ENCODE data around the gene C9orf72. TPM values are rescaled to one million over a fixed set of nuclear protein-coding genes. Genes with fewer than 3 reads are reported as not detected.
A peak's percentile ranks its signal among the peaks of the same experiment; 100 is the strongest.

Gene C9orf72
- total and polyA plus RNA-seq, 2 of the 8 experiments (the other 6 are each of a cell fraction or from before 2014, with no cell fraction given): 7.2 to 17.5 TPM

DNA sequence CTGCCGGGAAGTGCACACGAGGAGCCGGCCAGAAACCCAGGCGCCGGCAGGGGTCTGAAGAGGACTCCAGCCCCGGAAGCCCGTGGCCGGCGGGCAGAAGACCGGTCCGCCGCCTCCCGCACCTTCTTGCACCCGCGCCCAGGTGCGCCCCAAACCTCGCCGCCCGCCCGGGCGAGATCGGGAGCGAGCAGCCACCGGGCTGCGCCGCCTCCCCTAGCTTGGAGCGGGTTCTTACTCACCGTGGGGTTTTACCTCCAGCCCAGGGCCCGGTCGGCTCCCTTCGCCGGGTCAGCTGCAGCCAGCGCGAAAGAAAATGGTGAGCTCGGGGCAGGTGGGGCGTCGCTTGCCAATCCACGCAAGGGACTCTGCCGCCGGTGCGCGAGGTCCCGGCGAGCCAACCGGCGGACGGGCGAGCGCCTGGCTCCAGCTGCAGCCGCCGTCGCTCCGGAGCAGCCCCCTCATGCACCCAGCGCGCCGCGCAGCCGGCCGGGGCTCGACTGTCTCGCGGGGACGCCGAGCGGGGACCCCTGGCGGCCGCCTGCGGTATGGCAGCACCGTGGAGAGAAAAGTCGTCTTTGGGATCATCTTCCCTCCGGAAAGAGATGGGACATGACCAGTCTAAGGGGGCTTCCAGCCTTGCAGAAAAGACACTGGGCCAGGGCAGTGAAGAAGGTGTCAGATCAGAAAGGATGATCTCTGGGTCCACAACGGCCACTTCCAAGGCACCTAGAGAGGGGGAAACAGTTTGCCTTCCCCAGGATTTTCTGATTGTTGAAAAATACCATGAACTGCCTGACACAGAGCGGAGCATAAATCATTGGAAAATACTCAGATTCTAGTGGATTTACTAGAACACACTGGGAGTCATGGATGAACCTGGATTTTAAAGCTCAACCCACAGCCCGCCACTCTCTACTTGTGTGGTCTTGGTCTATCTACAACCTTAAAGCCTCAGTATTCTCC, 43.7 kb downstream of the C9orf72 start, which contains the start of gene MOB3B (continued):
- TF ChIP-seq SP2 (IDR thresholded peaks at IDR 0.05; ENCODE audit: low read length) (no peak), CBX8 (IDR thresholded peaks at IDR 0.05; ENCODE audit: borderline replicate concordance, low read depth, low read length) (no peak), POU5F1 (IDR thresholded peaks at IDR 0.05; ENCODE audit: low read depth, low read length) (no peak), GTF2F1 (IDR thresholded peaks at IDR 0.05; ENCODE audit: borderline replicate concordance, low read depth, low read length) (no peak), SIX5 (IDR thresholded peaks at IDR 0.05; ENCODE audit: low read depth, low read length) (no peak), TAF1 (IDR thresholded peaks at IDR 0.05; ENCODE audit: low read depth, low read length) (peak; percentile 59), ZNF274 (IDR thresholded peaks at IDR 0.05; ENCODE audit: borderline replicate concordance, extremely low read depth, low read length) (no peak), SUZ12 (IDR thresholded peaks at IDR 0.05; ENCODE audit: low read length) (no peak), SIRT6 (IDR thresholded peaks at IDR 0.05; ENCODE audit: low read length) (no peak), CEBPB (IDR thresholded peaks at IDR 0.05; ENCODE audit: low read depth, low read length) (no peak), HDAC2 (IDR thresholded peaks at IDR 0.05; ENCODE audit: borderline replicate concordance in 1 of 2, low read depth in 2 of 2, low read length in 2 of 2) (peak in 1 of 2 experiments; percentile 52; a peak in 1 of 4 replicates), SAP30 (IDR thresholded peaks at IDR 0.05; ENCODE audit: insufficient read depth, insufficient replicate concordance, low read length) (no peak), JUN (IDR thresholded peaks at IDR 0.05; ENCODE audit: low read depth, low read length) (no peak), POLR2AphosphoS5 (IDR thresholded peaks at IDR 0.05; ENCODE audit: low read depth, low read length) (no peak), USF2 (IDR thresholded peaks at IDR 0.05; ENCODE audit: low read length) (no peak), CTBP2 (IDR thresholded peaks at IDR 0.05; ENCODE audit: borderline replicate concordance, insufficient read depth, insufficient read length, low read length) (peak; percentile 57), SP4 (IDR thresholded peaks at IDR 0.05; ENCODE audit: low read length) (no peak), RAD21 (IDR thresholded peaks at IDR 0.05 in 1 of 2, conservative IDR thresholded peaks at IDR 0.05 in 1 of 2; ENCODE audit: low read depth in 2 of 2, low read length in 2 of 2) (peak; percentile 83 to 85), BACH1 (IDR thresholded peaks at IDR 0.05; ENCODE audit: low read length) (peak; percentile 78)
- TF ChIP-seq, protein P1, sequence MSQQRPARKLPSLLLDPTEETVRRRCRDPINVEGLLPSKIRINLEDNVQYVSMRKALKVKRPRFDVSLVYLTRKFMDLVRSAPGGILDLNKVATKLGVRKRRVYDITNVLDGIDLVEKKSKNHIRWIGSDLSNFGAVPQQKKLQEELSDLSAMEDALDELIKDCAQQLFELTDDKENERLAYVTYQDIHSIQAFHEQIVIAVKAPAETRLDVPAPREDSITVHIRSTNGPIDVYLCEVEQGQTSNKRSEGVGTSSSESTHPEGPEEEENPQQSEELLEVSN (IDR thresholded peaks at IDR 0.05): no peak
